ENCODE results near the gene RHOF.

DNA sequence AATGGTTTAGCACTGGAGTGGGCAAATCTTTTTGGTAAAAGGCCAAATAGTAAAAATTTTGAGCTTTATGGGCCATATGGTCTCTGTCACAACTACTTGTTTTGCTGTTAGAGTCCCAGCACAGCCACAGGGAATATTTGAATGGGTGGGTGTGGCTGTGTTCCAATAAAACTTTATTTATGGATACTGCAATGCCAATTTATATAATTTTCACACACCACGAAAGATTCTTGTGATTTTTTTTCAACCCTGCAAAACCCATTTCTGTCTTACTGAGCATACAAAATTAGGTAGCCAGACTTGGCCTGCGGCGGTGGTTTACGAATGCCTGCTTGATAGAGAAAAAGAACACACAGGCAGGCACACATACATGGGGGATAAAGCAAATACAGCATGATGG lies 52.6 kb downstream of the RHOF start:
- no peak for TF ChIP-seq POLR2AphosphoS5 (IDR thresholded peaks at IDR 0.05)
- no peak for TF ChIP-seq POLR2A (IDR thresholded peaks at IDR 0.05)
- TF ChIP-seq, protein P1, sequence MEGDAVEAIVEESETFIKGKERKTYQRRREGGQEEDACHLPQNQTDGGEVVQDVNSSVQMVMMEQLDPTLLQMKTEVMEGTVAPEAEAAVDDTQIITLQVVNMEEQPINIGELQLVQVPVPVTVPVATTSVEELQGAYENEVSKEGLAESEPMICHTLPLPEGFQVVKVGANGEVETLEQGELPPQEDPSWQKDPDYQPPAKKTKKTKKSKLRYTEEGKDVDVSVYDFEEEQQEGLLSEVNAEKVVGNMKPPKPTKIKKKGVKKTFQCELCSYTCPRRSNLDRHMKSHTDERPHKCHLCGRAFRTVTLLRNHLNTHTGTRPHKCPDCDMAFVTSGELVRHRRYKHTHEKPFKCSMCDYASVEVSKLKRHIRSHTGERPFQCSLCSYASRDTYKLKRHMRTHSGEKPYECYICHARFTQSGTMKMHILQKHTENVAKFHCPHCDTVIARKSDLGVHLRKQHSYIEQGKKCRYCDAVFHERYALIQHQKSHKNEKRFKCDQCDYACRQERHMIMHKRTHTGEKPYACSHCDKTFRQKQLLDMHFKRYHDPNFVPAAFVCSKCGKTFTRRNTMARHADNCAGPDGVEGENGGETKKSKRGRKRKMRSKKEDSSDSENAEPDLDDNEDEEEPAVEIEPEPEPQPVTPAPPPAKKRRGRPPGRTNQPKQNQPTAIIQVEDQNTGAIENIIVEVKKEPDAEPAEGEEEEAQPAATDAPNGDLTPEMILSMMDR (IDR thresholded peaks at IDR 0.05): no peak

Data from prostate gland (tissue), 2 donors.